ENCODE measurements around the gene PITPNC1.
"Not testable (repeated sequence)": the region's sequence is repeated elsewhere in the genome, so short reads cannot be mapped to it uniquely, and the experiment has no call there.

The PITPNC1 gene

DNA sequence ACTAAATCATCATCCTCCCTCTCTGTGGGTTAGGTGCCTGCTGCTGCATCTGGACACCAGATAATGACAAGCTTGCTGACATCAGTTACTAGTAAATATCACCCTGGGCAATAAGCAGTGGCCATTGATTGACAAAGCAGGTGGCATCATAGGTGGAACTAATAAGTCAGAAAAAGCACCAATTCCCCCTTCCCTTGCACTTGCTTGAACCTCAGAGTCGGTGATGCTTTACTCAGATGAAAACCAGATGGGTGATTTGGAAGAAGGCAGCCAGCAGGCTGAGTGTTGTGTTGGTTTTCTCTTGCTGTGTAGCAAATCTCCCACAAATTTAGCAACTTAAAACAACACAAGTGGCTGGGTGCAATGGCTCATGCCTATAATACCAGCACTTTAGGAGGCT, 193.7 kb downstream of the PITPNC1 start:
- DNase-seq (ENCODE audit: extremely low read depth in 1 of 2, low read depth in 1 of 2) = no peak

DNA sequence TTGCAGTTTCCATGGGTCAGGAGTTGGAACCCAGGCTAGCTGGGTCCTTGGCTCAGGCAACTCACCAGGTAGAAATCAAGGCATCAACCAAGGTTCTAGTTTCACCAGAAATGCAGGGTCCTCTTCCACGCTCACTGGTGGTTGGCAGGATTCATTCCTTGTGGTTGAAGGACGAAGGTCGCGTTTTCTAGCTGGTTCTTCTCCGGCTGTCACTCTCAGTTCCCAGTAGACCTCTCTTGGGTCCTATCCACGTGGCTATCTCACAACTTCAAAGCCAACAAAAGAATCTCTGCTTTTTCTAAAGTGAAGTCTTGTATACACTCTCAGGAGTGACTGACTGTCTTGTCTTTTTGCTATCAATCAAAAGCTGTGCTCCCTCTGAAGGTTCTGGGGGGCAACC, 194.4 kb downstream of the PITPNC1 start:
- DNase-seq (ENCODE audit: extremely low read depth in 1 of 2, low read depth in 1 of 2) = no peak

DNA sequence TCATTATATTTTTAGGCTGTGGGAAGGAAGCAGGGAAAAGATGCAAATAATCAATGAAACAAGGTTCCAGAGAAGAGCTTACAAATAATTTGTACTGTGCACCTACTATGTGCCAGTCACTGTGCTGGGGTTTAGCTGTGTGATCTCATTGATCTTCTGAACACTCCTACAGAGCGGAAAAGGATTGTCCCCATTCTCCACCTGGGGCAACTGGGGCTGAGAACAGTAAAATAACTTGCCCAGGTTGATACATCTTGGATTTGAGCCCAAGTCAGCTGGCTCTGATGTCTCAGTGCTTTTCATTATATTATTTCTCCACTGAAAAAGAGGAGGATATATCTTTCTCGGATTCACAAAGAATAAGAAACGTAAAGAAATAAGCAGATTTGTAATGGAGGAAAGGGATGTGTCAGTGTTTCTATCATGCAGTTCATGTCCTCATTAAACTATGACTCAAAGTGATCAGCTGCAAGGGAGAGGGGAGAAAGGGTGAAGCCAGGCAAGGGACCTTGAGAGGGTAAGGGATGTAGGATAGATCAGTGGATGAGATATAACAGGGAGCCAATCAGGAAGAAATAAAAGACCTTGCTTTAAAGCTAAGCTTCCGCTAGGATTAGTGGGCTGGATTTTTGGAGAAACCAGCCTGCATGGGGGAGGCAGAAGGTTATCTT, 197.0 kb downstream of the PITPNC1 start:
- no peak for DNase-seq (ENCODE audit: extremely low read depth in 1 of 2, low read depth in 1 of 2)

DNA sequence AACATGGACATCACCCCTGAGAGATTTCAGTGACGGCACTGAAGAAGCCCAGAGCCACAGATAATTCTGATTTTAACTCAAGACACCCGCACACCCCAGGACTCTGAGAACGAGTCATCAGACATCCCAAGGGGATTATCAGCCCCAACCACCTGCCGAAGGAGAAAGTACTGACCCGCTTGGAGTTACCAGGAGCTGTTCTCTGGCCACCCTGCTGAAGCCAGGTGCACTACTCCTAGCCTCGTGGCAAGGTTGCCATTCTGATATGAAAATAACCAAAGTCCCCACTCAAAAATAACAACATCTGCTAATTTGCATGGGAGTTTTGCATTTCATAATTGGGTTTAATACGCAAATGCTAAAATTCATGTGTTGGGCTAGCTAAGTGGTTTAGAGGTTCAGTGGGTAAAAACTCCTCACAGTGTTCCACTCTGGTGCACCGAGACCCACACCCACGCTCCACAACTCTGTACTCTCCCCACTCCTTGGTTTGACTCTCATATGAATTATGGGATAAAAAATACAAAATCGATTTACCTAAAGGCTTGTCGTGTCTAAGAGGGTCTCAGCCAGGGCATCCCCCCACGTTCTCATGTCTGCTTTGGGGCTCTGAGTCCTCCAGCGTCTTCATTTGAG, 197.7 kb downstream of the PITPNC1 start:
- DNase-seq (ENCODE audit: extremely low read depth in 1 of 2, low read depth in 1 of 2) = no peak

DNA sequence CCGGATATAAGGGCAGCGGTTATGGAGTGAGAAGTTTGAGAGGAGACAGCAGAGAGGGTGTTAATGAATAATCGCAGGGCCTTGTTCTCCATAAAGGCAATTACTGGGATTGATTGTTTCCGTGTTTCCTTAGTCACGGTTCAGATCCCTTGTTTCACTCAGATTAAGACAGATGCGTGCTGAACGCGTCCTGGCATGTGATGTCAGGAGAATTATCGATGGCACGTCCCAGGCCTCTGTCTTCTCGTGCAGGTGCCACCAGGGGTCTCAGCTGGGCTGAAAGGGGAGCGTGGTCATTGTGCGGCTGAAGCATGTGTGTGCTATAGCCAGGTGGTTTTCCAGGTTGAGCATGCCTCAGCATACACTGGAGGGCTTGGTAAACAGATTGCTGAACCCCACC, 198.2 kb downstream of the PITPNC1 start:
- DNase-seq (ENCODE audit: extremely low read depth in 1 of 2, low read depth in 1 of 2) = no peak

DNA sequence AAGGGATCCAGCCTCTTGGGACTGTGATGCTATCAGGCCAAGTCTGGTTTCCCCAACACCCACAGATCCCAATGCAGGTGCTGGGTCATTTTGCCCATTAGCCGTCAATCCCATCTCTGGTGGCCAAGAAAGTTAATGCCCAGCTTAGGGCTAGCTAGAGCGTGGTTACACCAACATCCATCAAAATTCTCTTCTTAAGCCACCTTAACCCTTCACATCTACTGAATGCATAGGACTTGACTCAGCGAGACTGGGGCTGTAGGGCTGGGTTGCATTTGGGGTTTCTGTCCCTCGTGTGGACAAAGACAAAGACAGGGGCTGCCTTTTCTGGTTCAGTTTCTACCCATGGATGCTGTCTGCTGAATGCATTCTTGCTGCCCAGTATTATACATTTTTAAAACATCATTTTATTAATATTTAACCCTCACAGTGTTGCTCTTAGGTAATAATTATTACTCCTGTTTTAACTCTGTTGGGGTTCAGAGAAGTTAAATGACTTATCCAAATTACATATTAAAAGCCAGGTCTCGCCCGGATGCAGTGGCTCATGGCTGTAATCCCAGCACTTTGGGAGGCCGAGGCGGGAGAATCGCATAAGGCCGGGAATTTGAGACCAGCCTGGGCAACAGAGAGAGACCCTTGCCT, 199.5 kb downstream of the PITPNC1 start:
- DNase-seq (ENCODE audit: extremely low read depth in 1 of 2, low read depth in 1 of 2) = no peak

DNA sequence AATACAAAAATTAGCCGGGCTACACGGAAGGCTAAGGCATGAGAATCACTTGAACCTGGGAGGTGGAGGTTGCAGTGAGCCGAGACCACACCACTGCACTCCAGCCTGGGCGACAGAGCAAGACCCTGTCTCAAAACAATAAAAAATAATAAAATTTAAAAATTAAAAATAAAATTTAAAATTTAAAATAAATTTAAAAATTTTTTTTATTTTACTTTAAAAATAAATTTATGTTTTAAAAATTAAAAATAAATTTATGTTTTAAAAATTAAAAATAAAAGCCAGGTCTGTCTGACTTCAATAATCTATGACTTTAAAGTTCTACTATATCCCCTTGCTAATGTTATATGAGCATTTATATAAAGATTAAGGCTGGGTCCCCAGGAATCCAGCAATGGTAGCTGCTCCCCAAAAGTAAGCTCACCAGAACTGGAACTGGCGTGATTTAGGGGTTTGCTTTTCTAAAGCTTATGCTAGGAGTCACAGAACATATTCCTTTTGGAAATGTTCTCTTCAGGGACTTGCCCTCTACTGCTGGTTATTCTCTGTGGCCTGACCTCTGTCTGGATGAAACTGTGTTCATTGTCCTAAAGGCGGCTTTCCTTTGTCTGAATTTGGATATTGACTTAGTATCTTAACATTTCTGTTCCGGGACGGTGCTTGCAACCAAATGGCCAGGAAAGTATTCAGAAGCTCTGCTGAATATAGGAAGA, 200.5 kb downstream of the PITPNC1 start:
- no peak for DNase-seq (ENCODE audit: extremely low read depth in 1 of 2, low read depth in 1 of 2)

DNA sequence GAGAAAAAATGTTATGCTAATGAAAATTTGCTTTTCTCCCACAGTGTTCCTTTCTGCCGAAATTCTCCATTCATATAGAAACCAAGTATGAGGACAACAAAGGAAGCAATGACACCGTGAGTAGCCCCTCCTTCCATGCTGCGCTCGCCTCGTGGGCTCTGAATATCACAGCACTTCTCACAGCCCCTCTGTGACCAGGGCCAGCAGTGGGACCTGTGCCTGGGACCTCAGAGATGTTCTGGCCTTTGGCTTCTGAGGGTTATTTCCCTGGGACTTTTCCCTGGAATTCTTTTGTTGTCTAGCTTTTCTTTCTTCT, 201.0 kb downstream of the PITPNC1 start:
- DNase-seq (ENCODE audit: extremely low read depth in 1 of 2, low read depth in 1 of 2) = no peak

DNA sequence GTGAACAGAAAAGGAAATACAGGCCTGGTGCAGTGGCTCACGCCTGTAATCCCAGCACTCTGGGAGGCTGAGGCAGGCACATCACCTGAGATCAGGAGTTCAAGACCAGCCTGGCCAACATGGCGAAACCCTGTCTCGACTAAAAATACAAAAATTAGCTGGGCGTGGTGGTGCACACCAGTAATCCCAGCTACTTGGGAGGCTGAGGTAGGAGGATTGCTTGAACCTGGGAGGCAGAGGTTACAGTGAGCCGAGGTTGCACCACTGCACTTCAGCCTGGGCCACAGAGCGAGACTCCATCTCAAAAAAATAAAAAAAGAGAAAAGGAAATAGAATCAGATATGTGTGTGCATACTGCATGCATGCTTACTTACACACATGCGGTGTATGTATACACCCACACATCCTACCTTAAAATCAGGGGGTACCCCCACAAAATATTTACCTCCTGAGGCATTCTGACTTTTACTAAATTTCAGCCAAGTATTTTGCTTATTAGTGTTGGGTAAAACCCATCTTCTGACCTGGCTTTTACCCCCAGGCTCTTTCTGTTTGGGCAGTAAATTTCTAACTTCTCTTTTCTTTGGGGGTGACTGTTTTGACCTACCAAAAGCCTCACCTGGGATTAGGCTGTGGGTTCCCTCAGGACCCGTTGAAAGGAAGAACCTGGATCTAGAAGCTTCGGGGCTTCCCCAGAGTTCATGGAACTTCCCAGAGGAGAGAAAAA, 201.8 kb downstream of the PITPNC1 start:
- DNase-seq (ENCODE audit: extremely low read depth in 1 of 2, low read depth in 1 of 2) = not testable (repeated sequence)

DNA sequence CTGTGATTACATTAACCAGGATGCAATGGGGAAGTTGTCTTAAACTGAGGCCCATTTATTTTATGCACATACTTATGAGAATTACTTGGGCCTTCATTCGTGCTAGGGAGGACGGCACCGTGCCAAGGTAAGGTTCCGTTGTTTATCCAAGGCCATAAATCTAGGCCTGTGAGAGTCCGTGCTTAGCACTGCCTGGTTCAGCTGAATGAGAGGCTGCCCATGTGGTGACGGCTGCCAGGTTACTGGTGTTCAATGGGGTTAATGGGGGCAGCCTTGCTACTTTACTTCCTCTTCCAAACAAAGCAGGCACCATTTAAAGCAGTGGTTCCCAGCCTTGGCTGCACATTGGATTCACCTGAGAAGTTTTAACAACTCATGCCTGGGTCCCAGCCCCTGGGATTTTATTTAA, 205.6 kb downstream of the PITPNC1 start:
- DNase-seq (ENCODE audit: extremely low read depth in 1 of 2, low read depth in 1 of 2) = no peak

DNA sequence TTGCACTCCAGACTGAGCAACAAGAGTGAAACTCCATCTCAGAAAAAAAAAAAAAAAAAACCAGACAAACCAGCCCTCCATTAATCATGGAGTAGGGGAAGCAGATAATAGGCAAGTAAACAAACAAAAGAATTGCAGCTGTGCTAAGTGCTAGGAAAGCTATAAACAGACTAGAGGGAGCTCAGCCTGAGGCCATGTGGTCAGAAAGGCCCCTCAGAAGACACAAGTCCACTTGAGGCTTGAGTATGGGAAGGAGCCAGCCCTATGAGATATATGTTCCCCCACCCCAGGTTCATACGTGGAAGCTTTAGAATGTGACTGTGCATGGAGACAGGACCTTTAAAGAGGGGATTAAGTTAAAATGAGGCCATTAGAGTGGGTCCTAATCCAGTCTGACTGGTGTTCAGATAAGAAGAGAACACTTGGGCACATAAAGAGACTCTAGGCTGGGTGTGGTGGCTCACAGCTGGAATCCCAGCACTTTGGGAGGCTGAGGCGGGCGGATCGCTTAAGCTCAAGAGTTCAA, 208.1 kb downstream of the PITPNC1 start:
- DNase-seq (ENCODE audit: extremely low read depth in 1 of 2, low read depth in 1 of 2) = no peak

DNA sequence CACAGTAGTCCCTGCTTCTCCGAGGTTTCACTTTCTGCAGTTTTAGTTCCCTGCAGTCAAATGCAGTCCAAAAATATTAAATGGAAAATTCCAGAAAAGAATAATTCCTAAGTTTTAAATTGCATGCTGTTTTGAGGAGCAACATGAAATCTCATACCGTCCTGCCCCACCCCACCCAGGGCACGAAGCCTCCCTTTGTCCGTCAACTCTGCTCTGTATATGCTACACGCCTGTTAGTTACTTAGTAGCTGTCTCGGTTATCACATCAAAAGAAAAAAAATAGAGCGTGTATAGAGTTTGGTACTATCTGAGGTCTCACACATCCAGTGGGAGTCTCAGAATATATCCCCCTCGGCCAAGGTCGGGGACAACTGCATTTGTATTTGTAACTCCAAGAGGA, 211.2 kb downstream of the PITPNC1 start:
- DNase-seq (ENCODE audit: extremely low read depth in 1 of 2, low read depth in 1 of 2) = no peak

DNA sequence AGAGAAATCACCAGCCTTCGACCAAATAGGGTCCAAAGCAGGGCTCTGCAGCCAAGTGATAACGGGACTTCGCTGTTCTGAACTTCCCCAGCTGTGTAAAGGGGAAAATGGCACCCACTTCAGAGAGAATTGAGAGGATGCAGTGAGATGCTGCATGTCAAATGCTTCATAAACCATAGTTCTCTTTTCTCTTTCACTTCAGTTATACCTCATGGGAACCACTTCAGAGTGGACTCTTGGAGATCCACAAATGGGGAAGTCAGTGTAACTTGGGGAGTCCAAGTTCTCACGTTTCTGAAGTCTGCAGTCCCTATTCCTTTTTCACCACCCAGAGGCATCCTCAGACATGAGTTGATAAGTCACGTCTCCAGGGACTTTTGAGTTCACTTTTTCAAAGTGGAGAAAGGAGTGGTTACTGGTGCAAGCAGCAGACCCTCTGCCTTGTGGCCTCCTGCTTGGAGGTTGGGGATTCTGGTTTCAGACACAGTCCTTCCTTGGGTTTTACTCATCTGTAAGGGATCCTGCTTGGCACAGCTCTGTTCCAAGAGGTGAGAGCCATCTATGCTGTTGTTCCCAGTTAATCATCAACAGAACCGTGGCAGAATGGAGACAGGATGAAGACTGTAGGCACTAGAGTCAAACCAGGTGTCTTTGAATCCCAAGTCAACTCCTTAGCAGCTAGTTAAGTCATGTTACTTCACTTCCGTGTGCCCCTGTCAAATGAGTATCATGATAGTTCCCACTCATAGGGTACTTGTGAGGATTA, 217.2 kb downstream of the PITPNC1 start:
- no peak for DNase-seq (ENCODE audit: extremely low read depth in 1 of 2, low read depth in 1 of 2)

DNA sequence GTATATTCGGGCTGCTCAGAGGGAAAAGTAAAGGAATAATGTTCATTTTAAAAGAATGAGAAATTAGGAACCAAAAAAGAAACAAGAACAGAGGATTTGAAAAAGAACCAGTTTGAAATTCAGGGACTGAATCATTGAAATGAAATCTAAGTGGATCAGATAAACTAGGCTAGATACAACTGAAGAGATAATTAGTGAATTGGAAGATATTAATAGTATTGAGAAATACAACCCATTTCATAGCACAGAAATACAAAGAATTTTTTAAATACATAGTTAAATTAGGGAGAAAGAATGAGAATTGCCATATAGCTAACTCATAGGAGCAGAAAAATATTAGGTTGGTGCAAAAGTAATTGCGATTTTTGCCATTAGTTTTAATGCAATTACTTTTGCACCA, 223.3 kb downstream of the PITPNC1 start:
- DNase-seq (ENCODE audit: extremely low read depth in 1 of 2, low read depth in 1 of 2) = no peak

DNA sequence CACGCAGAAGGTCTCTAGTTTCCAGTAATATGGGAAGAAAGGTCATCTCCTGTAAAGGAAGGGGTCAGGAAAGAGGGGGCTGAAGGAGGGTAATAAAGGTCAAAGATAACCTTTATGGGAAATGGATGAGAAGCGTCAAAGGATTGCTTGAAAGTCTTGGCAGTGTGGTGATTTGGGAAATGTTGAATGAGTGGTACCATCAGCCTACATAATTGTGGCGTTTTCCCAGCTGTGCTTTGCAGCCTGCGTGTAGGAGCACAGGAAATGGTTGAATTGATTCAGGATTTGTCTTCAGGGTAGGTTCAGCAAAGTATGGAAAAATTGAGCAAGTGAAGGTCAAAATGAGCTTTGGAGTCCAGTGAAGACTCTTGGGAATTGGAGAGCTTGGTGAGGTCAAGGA, 224.8 kb downstream of the PITPNC1 start:
- no peak for DNase-seq (ENCODE audit: extremely low read depth in 1 of 2, low read depth in 1 of 2)

DNA sequence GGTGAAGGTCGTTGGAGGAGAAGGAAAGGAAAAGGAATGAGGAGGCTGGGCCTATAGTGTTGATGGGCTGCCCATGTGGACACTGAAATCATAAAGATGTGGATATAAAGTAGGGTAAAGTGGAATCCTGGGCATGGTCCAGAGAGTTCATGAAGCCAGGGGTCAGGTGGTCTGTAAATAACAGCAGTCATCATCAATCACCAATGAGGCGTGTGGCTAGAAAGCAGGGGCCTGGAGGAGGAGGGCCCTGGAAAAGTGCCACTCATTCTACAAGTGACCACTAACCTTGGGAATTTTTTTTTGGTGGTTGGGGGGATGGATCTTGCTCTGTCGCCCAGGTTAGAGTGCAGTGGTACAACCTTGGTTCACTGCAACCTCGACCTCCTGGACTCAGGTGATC, 225.4 kb downstream of the PITPNC1 start:
- DNase-seq (ENCODE audit: extremely low read depth in 1 of 2, low read depth in 1 of 2) = no peak

DNA sequence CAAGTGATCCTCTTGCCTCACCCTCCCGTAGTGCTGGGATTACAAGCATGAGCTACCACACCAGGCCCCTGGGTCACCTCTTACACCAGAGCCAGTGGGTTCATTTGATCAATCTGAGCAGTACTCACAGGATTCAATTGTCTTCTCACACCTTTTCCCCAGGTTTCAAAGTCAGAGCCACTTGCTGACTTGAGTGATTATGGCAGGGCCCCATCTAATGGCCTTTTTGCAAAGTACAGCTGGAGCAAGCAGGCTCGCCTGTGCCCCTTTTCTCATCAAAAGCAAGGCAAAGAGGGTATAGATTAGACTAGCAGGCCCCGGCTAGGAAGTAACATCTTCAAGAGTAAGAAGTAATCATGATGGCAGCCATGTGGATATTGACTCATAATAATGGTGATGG, 225.9 kb downstream of the PITPNC1 start:
- DNase-seq (ENCODE audit: extremely low read depth in 1 of 2, low read depth in 1 of 2) = peak; percentile 5 to 8

DNA sequence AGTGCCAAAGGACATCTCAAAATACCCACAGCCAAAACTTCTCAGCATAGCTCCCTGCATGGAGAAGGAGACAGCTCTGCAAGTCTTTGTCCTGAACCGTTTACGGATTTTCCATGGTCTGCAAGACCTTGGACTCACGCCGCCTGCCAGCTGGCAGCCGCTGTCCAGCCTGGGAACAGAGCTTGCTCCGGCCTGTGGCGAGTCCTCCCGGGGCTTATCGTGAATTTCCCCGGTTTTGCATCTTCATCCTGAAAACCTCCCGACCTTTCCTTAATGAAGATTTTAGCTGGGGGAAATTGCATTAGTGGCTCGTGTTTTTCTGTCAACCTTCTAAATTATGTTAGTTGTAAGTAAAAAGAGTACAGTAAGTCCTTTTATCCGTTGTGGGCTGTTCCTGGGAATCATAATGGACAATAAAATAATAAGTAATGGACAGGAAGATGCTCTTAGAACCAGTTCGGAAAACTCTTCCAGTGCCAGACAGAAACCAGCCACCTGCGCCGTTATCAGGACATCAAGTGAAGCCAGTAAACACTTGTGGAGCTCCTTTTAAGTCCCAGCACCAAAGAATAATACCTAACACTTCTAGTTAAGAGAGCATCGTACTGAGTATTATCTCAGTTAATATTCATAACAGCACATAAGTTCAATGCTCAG, 228.3 kb downstream of the PITPNC1 start:
- DNase-seq (ENCODE audit: extremely low read depth in 1 of 2, low read depth in 1 of 2) = no peak

DNA sequence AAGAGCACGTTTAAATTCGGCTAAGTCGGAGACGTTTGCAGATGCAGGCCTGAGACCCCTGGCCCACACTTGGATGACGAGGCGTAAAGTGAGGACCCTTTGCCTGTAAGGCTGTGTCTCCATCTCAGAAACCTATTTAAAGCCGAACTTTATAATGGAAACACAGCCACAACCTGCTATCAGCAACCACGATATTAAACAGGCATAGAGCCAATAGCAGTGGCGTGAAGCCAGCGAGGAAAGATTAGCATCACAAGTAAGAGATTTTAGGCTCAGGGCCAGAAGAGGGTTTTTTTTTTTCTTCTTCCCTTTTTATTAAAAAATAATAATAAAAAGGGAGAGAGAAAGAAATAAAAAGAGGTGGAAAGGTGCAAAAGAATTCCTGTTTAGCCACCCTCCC, 229.4 kb downstream of the PITPNC1 start:
- DNase-seq (ENCODE audit: extremely low read depth in 1 of 2, low read depth in 1 of 2) = no peak
